NK-92 (cell line): ENCODE measurements around the gene CUL1.

Experiments used
- DNase-seq: peaks from one replicate; lab custom pipeline; 2025; ENCODE audit not compliant: unreplicated experiment; lab: John Stamatoyannopoulos, UW

CUL1 gene

GRCh38 chr7:148698397-148699023 is at the start of gene CUL1:
Gene CUL1, plus strand, starts transcription at chr7:148698903. Its CDS starts 31,220 bp downstream, at chr7:148730123.
- DNase-seq, result peak; percentile 34

GRCh38 chr7:148650232-148650858 is 48.4 kb upstream of the CUL1 start:
- no peak for DNase-seq

GRCh38 chr7:148652773-148653172 is 45.9 kb upstream of the CUL1 start:
- no peak for DNase-seq

GRCh38 chr7:148657929-148658328 is 40.8 kb upstream of the CUL1 start:
- DNase-seq, result no peak

- no peak for DNase-seq
Measured at GRCh38 chr7:148661471-148661870, 37.2 kb upstream of the CUL1 start.

GRCh38 chr7:148662646-148663045 is 36.1 kb upstream of the CUL1 start:
- DNase-seq, result no peak

GRCh38 chr7:148664324-148664723 is 34.4 kb upstream of the CUL1 start:
- no peak for DNase-seq

- DNase-seq, result no peak
Measured at GRCh38 chr7:148665221-148665620, 33.5 kb upstream of the CUL1 start.

GRCh38 chr7:148669927-148670326 is 28.8 kb upstream of the CUL1 start:
- DNase-seq, result no peak

- DNase-seq, result no peak
Measured at GRCh38 chr7:148670374-148670773, 28.3 kb upstream of the CUL1 start.

GRCh38 chr7:148670807-148671206 is 27.9 kb upstream of the CUL1 start:
- no peak for DNase-seq

GRCh38 chr7:148672041-148672440 is 26.7 kb upstream of the CUL1 start:
- no peak for DNase-seq

GRCh38 chr7:148674689-148675088 is 24.0 kb upstream of the CUL1 start:
- no peak for DNase-seq

GRCh38 chr7:148676291-148676690 is 22.4 kb upstream of the CUL1 start:
- DNase-seq, result no peak

GRCh38 chr7:148681821-148682220 is 16.9 kb upstream of the CUL1 start:
- DNase-seq, result no peak

- no peak for DNase-seq
Measured at GRCh38 chr7:148684289-148684830, 14.3 kb upstream of the CUL1 start.

GRCh38 chr7:148686312-148686937 is 12.3 kb upstream of the CUL1 start:
- DNase-seq, result no peak

GRCh38 chr7:148687555-148687954 is 11.1 kb upstream of the CUL1 start:
- DNase-seq, result no peak

- DNase-seq, result no peak
Measured at GRCh38 chr7:148688526-148688925, 10.2 kb upstream of the CUL1 start.

- DNase-seq, result no peak
Measured at GRCh38 chr7:148693651-148694050, 5.1 kb upstream of the CUL1 start.

GRCh38 chr7:148694631-148695030 is 4.1 kb upstream of the CUL1 start:
- DNase-seq, result no peak

- no peak for DNase-seq
Measured at GRCh38 chr7:148695953-148696352, 2.8 kb upstream of the CUL1 start.
